ENCODE data around the gene PIAS1.
"Not testable (repeated sequence)": the region's sequence is repeated elsewhere in the genome, so short reads cannot be mapped to it uniquely, and the experiment has no call there.

PIAS1 gene

DNA sequence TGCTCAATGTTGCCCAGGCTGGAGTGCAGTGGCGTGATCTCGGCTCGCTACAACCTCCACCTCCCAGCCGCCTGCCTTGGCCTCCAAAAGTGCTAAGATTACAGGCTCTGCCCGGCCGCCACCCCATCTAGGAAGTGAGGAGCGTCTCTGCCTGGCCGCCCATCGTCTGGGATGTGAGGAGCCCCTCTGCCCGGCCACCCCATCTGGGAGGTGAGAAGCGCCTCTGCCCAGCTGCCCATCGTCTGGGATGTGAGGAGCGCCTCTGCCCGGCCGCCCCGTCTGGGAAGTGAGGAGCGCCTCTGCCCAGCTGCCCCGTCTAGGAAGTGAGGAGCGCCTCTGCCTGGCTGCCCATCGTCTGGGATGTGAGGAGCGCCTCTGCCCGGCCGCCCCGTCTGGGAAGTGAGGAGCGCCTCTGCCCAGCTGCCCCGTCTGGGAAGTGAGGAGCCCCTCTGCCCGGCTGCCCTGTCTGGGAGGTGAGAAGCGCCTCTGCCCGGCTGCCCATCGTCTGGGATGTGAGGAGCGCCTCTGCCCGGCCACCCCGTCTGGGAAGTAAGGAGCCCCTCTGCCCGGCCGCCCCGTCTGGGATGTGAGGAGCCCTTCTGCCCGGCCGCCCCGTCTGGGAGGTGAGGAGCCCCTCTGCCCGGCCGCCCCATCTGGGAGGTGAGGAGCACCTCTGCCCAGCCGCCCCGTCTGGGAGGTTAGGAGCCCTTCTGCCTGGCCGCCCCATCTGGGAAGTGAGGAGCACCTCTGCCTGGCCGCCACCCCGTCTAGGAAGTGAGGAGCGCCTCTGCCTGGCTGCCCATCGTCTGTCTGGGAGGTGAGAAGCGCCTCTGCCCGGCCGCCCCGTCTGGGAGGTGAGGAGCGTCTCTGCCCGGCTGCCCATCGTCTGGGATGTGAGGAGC is 167.7 kb downstream of the PIAS1 start:
- DNase-seq = not testable (repeated sequence)

- not testable (repeated sequence) for DNase-seq
Measured at GRCh38 chr15:68222432-68222743, 168.3 kb downstream of the PIAS1 start.

DNA sequence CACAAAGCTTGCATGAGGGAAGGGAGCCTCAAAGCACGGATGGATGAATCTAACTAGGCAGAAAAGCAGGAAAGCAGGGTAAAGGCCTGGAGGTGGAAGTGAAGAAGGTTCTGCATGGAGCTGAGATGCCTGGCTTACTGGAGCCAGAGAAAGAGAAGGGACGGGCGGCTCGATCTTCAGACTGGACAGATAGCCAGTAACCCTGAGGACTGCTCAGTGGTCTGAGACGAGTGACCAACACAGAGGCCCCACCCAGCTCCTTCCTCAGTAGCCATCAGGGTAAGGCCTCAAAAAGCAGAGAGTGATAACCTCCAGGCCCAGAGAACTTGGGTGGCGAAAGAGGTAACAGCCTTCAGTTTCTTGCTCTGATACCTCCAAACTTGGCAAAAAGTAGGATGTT is 169.1 kb downstream of the PIAS1 start:
- DNase-seq = no peak

DNA sequence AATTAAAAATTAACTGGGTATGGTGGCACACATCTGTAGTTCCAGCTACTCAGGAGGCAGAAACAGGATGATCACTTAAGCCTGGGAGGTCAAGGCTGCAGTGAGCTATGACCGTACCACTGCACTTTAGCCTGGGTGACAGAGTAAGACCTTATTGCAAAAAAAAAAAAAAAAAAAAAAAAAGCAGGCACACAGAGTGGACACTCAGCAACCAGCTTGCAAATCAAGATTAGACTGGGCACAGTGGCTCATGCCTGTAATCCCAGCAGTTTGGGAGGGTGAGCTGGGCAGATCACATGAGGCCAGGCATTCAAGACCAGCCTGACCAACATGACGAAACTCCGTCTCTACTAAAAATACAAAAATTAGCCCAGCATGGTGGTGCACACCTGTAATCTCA is 170.0 kb downstream of the PIAS1 start:
- no peak for DNase-seq

- DNase-seq = no peak
Measured at GRCh38 chr15:68224546-68225250, 170.6 kb downstream of the PIAS1 start.

- DNase-seq = not testable (repeated sequence)
Measured at GRCh38 chr15:68225442-68225841, 171.3 kb downstream of the PIAS1 start.

GRCh38 chr15:68227643-68228142 is 173.6 kb downstream of the PIAS1 start:
- no peak for DNase-seq

- no peak for DNase-seq
Measured at GRCh38 chr15:68228143-68228970, 174.2 kb downstream of the PIAS1 start.

DNA sequence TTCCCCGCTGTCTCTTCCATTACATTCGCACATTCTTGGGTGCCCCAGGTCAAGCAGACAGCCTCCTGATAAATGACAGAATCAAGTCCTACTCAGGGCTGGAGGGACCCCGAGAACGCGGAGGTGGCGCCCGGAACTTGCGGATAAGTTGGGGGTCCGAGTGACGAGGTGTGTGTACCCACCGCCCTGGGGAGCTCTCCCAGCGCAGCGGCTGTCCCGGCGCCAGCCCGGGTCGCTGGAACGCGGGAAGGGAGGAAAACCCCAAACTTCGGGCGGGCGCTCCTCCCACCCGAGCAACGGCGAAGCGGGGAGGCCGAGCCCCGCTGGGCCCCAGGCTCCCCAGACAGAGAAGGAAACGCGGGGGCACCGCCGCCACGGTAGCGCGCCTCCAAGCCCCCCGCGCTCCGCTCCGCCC is 174.9 kb downstream of the PIAS1 start:
- DNase-seq = no peak

DNA sequence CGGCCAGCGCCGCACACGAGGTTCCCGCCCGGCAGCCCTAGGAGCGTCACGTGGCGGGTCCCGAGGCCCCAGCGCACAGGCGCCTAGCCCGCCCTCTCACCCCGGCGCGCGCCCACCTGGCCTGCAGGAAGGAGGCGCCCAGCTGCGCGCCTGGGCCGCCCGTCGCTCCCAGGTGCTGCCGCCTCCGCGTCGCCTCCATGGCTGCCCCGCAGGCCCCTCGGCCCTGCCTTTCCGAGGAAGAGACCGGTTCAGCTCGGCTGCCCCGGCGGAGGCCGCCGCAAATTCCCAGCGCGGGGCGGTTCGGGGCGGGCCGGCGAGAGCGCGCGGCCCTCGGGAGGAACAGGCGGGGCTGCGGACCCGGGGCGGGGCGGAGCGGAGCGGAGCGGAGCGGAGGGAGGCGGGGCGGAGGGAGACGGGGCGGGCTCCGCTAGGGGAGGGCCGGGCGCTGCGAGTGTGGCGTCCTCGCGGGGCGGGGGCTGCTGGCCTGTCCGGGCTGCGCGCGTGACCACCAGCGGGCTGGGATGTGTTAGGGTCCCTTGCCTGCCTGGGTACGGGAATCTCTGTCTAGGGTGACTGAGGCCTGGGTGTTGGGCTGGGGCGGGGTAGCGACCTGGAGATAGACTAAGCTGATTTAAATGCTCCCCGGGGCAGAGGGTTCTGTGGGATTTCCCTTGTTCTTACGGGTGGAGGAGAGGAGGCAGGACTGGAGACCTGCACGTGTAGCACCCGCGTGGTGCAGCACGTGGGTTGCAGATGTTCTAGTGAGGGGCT is 175.5 kb downstream of the PIAS1 start, which contains the start of gene CLN6:
CLN6 (minus strand) TSS at position 343 of the 771 bp plus-strand sequence; CDS start at position 199, 144 bp downstream.
- DNase-seq = peak; percentile 87

DNA sequence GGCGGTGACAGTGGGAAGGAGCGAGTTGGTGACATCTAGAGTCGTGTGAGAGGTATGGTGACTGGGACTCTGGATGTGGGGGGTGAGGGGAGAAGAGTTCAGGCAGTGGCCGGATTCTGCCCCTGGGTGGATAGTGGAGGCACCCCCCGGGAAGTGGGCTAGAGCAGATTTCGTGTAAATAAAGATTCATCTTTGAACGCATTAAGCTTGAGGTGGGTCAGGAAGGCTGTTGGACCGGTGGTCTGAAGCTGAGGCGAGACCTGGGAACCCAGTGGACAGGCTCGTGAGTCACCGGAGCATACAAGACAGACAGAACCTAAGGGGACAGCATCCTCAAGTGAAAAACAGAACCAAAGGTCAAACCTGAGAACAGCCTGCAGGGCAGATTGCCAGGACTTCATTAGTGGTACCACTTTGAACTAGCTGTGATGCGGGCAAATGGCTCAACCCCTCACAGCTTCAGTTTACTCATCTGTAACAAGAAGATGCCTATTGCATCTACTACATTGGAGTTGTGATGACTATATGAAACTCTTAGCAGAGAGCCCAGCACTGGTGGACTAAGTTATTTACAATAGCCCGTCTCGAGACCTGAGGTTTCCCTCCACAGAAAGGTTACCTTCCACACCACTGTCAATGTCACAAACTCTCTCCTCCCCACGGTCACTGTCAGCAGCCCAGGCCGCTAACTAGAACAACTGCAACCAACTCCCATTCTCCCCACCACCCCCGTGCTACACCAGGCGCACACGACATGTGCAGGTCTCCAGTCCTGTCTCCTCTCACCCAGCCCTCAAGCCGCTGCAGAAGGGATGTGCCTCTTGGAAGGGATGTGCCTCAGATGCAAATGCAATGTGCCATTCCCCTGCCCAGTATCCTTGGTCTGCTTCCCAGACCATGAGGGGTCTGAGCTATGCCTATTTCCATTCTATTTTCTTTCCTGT is 176.3 kb downstream of the PIAS1 start:
- DNase-seq = no peak

DNA sequence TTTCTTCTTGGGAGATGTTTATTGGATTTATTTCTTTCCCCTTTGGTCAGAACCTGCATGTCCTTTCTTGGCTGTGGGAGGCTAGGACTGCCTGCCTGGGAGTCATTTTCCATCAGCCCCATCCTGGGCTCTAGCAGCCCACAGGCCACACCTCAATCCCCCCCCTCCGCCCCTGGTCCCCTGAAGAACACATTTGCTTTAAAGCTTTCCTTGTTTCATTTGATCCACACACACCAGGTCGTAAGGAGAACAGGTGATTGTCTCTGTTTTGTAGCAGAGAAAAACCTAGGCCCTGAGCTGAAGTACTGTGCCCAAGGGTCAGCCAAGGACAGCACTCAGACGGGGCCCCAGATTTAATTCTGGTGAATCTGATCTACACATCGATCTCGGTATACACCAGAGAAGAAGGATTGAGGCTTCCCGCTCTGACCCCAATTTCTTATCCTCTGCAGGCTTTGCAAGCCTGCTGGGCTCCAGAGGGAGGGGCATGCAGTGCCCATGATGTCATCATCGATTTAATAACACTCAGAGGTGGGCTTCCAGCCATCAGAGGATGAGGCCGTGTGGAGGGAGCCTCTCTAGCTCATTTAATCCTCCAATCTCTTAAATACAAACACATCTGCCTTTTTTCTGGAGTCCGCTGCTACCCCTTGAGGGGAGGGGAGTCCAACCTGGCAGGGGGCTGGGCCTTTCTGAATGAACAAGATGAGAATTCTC is 177.1 kb downstream of the PIAS1 start:
- no peak for DNase-seq

DNA sequence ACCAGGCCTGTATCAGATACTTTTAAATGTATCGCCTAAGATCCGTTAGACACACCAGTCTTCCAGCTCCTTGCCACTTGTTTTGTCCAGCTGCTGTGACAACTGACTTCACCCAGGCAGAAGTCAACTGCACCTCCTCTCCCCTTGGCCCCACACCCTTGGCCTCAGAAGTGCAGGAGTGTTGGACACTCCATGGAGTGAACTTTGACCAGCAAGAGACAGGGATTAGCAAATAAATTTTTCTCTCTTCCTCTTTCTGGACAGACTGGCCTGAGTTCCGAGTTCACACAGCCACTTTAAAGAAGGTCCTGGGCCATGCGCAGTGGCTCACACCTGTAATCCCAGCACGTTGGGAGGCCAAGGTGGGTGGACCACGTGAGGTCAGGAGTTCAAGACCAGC is 178.3 kb downstream of the PIAS1 start:
- DNase-seq = no peak

DNA sequence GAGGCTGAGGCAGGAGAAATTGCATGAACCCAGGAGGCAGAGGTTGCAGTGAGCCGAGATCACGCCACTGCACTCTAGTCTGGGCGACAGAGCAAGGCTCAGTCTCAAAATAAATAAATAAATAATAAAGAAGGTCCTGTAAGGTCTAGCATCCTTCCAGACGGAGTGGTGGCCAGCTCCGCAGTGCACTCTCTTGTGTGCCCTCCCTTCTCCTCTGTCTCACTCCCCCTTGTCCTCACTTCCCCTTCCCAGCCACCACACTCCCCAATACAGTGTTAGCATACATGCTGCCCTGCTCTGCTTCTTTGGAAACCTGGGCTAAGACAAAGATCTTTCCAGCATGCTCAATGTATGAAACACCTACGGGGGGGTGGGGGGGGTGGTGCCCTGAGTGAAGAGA is 178.8 kb downstream of the PIAS1 start:
- no peak for DNase-seq

DNA sequence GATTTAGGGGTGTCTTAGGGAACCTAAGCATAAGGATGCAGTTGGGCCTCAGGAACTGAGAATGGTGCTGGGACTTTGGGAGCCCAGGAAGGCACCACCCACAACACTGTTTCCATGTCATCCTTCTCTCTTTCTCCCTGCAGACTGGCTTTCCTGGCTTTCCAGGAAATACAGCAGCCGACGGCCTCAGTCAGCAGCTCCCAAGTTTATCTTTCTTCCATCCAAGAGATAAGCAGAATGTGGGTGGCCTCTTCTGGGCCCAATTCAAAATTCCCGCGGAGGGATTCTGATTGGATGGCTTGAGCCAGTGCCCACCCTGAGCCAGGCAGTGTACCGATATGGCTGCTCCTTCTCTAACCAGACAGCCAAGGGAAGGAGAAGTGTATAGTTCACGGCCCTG is 179.9 kb downstream of the PIAS1 start:
- no peak for DNase-seq

- not testable (repeated sequence) for DNase-seq
Measured at GRCh38 chr15:68234520-68234919, 180.4 kb downstream of the PIAS1 start.

GRCh38 chr15:68235022-68235421 is 180.9 kb downstream of the PIAS1 start:
- no peak for DNase-seq

DNA sequence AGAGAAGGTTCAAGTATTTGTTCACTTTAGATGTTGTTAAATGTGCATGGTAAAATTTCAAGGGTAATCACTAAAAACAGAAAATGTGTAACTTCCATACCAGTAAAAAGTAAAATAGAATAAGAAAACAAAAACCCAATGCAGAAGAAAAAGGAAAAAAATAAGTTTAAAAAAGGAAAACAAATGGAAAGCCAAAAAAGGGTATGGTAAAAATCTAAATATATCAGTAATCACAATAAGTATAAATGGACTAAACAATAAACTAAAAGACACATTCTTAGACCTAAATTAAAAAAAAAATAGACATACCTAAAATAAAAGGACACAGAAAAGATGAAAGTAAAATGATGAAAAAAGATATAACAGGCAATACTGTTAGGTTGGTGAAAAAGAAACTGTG is 184.9 kb downstream of the PIAS1 start:
- no peak for DNase-seq

DNA sequence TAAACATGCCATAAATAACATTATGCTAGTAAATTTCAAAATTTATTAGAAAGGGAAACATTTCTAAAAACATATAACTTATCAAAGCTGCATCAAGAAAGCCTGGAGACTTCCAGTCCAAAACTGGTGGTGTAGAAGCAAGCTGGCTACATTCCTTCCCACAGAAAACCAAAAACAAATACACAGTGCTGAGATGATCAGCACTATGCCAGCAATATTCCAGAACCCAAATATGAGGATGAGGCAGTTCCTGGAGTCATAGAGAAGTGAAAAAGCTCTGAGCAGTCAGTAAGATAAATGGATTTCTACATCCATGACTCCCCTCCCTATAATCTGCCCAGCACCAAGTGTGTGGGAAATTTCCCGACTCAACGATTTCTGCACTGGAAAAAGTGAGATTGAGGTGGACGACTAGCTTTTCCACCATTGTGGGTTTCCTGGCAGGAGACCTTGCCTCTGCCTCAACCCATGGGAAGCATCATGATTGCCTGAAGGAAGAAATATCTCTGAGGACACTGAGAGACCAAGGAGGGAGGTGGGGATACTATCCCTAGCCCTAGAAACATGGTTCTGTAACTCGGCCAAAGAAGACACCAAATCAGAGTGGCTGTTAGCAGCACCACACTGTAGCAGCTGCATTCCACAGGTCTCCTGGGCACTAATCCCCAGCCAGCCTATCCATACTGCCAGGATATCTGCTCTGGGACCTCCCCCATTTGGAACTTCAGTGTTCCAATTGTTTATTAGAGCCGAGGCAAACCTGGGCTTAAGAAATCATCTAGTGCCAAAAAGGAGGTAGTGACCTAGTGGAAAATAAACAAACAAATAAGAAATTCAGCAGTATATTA is 187.2 kb downstream of the PIAS1 start:
- DNase-seq = no peak
